GM19351 (cell line): ENCODE data around the gene AFP.

ENCODE experiments used
- ATAC-seq: cut with Tn5 transposase; IDR thresholded peaks from one replicate; pipeline ENCODE4 v1.9.1; 2021; ENCODE audit warnings: mild to moderate bottlenecking, moderate library complexity; ENCODE audit not compliant: unreplicated experiment

The AFP gene

DNA sequence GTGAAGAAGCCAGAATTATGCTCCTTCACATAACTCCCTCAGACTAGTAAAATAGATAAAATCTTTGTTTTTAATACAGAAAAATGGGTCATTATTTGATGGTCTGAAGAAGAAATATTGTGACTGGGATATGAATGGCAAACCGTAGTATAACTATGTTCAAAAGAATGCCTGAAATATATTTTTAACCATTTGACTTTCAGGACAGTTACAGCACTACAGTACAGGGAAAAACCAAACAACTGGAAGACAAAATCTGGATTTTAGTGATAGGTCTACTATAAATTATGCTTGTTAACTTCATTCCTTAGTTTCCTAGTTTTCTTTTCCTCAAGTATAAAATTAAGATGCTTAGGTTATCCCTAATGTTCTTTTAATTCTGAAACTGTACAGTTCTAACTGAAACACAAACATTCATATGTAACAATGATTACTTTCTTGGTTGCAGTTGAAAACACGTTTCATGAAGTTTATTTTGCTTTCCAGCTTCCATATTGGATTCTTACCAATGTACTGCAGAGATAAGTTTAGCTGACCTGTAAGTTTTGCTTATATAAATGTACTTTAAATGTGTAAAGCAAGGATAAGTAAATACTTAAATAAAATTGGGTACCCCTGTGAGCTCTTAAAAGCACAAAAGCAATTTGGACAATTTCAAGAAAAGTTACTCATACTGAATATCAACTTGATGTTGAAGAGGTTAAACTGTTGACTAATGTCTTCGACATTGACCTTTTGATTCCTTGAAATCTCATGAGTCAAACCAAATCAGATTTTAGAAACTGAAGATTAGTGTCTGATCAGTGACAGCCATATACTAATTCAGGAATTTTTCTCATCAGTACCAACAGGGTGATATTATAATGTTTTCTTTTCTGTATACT, 895 bp downstream of the AFP start:
- no peak for ATAC-seq

DNA sequence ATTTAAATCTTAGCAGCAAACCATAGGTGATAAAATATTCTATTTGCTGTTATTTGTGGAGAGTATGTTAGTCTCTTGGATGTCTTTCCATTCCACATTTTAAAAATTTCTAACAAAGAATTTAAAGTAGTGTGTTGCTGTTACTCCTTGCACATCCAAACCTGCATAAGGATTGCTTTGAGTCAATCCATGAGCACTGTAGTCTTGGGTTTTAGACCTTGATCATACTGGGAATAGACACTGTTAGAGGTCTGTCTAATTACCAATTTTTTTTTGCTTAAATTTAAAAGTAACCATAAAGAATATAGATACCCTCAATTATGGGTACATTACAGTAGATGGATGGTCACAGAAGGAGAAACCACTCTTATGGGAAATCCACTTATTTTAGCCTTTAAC, 1.5 kb downstream of the AFP start:
- no peak for ATAC-seq

DNA sequence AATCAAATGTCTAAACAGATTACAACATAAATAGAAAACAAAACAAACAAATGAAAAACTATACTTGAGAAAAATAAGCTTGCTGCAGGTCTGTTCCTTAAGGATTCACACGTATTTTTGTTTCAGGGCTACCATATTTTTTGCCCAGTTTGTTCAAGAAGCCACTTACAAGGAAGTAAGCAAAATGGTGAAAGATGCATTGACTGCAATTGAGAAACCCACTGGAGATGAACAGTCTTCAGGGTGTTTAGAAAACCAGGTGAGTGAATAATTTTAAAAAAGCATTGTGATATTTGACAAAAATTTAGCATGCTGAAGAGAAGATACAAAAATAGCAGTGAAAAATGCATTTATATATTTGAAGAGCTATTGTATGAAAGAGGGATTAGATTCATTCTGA, 2.0 kb downstream of the AFP start:
- no peak for ATAC-seq

DNA sequence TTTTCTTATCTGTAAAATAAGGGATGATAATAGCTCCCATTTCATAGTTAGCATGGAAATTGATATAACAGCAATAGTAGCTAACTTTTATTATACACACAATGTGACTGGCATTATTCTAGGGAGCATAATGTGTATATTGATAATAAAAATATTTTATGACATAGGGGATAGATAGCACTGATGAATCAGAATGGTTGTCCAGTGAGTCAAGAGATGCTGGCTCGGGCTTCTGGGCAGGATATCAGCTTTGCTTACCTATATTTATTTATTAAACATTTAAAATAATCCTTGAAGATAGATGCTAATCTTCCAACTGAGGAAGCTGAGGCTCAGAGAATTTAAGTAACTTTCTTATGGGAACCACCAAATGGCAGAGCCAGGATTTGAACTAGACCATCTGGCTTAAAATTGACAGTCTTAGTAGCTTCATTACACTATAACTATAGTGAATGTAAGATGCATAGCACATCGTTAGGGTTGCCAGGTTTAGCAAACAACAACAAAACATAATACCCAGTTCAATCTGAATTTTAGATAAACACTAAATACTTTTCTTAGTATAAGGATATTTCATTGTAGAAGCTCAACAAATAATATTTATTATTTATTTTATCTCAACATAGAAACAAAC, 2.7 kb downstream of the AFP start:
- no peak for ATAC-seq

DNA sequence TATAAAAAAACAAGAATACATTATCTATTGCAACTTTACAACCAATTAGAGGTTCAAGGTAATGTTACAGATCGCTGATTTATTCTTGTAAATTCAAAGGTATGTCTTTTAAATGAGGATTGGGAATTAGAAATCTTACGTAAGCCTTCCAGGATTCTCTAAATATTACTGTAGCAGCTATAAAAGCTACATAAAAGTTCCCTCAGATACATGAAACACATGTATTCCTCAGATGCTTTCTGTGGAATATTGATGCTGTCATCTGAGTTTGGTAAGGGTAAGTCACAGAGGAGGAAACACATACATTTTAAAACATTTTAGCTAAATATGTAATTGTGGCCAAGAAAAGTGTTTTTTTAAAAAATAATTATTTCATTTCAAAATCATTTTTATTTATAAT, 3.4 kb downstream of the AFP start:
- ATAC-seq, result no peak

DNA sequence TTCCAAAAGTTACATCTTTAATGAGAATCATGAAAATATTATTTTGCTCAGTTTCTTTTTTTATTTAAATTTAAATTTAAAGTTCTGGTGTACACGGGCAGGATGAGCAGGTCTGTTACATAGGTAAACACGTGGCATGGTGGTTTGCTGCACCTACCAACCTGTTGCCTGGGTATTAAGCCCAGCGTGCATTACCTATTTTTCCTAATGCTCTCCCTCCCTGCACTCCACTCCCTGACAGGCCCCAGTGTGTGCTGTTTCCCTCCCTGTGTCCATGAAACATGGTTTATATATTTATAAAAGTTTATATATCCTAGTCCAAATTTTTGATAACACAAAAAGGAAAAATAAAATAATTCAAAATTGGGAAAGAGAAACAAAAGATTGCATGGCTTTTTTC, 4.0 kb downstream of the AFP start:
- ATAC-seq, result no peak

DNA sequence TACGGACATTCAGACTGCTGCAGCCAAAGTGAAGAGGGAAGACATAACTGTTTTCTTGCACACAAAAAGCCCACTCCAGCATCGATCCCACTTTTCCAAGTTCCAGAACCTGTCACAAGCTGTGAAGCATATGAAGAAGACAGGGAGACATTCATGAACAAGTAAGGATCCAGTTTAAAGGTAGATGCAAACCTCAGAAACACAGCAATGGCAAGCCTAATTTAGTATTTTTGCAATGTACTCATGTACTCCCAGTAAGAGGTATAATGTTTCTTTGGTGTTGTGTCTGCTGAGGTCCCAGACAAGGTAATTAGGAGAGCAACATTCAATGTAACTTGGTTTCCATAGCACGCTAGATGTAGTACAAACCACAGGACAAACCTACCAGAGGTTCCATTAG, 4.6 kb downstream of the AFP start:
- ATAC-seq, result no peak

DNA sequence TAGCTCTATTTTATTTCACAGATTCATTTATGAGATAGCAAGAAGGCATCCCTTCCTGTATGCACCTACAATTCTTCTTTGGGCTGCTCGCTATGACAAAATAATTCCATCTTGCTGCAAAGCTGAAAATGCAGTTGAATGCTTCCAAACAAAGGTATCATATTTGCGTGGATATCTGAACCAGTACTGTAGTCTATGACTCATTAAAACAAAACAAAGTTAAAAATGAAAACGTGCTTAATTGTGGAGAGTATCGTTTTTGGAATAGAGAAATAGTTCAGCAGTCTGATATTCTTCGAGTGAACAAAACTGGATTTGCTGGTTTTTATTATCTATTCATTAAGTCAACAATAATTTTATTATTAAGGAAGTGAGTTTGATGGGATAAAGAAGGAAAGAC, 6.3 kb downstream of the AFP start:
- ATAC-seq, result no peak

GRCh38 chr4:73443224-73443623, 7.2 kb downstream of the AFP start:
- ATAC-seq, result no peak

- no peak for ATAC-seq
These were observed 9.6 kb downstream of the AFP start for GRCh38 chr4:73445383-73446335.

GRCh38 chr4:73446336-73446938, 10.4 kb downstream of the AFP start:
- ATAC-seq, result peak; percentile 100

DNA sequence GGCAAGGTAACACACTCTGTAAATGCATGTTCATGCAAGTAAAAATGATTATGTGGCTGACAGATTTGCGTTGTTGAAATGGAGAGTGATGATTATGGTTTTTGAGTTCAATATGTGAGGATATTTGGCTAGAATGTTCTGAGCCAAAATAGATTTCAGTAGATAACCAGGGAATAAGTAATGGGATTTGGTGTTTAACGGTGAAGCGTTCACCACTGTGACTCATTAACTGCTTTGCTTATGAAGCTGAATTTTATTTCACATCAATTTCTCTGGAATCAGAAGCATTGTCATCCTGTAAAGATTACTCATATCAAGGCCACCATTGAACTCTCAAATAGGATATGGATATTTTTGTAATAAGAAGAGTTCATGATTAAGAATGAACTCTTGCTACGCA, 11.7 kb downstream of the AFP start:
- ATAC-seq, result no peak

- no peak for ATAC-seq
These were observed 12.6 kb downstream of the AFP start for GRCh38 chr4:73448448-73449203.

- ATAC-seq, result no peak
These were observed 14.5 kb downstream of the AFP start for GRCh38 chr4:73450398-73451004.

DNA sequence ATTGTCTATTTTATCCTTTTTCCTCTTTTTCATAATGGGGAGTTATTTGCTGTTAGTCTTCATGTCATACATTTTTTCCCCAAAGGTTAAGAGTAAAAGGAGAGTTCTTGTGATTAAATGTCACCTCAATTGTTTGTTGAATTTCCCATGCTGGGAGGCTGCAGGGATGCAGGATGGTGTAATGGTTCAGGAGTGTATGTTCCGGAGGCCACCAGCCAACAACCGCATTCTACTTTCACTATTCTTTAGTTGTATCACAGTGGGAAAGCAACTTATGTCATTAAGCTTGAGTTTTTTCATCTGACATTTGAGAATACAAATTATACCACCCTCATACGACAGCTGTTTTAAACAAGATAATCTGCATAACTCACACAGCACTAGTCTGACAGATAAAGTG, 15.4 kb downstream of the AFP start:
- no peak for ATAC-seq

GRCh38 chr4:73451981-73452747, 16.1 kb downstream of the AFP start:
- no peak for ATAC-seq

DNA sequence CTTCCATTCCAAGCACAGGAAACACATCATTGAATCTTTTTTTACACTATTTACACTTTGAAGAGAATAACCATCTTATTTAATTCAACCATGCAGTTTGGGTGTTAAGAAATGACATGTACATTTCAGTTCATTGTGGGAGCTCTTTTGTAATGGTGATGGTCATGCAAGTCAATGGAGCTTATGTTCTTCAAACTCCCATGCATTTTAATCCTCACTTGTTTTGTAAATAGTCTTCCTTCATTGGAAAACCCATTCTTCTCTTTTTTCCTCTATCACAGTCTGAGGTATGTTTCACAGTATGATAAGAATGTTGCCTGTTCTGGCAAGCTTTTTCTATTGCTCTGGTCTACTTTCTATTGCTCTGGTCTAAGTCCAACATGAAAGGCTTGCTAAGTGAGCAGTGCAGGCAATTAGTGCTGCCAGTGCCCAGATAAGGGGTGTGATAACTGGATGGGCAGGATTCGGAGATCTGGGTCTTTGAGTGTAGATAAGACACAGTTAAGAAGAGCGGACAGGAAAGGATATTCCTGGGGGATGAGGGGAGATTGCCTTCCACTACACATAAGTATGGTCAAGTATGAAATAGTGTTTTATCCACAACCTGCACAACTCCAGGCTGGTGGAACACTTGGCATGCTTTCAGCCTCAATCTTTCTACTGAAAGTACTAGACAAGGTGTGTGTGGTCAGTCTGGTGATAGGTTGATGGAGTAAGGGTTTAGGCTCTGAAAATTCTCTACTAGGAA, 17.1 kb downstream of the AFP start:
- no peak for ATAC-seq

GRCh38 chr4:73453701-73454005, 17.6 kb downstream of the AFP start:
- ATAC-seq, result no peak

DNA sequence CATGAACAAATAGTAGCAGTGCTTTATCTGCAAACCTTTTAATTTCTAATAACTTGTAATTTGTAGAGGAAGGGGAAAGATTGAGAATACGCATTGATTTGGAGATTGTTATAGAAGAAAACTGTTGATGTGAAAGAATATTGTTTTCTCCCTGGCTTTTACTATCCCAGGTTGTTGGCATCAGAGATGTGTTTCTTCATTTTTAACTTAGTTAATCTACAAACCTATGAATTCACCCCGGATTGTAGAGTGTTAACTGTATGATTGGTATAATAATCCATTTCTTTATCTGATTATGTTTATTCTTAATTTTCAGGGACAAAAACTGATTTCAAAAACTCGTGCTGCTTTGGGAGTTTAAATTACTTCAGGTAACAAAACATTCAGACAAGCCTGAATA, 18.9 kb downstream of the AFP start:
- ATAC-seq, result no peak
